Measurements from ENCODE around the gene NASP. TPM values are rescaled to one million over a fixed set of nuclear protein-coding genes. Genes with fewer than 3 reads are reported as not detected.
A peak's percentile ranks its signal among the peaks of the same experiment; 100 is the strongest.
"Not testable (repeated sequence)": the region's sequence is repeated elsewhere in the genome, so short reads cannot be mapped to it uniquely, and the experiment has no call there.

The NASP gene
- total RNA-seq, 2 experiments from 2014 or later = 227 to 246 TPM

DNA sequence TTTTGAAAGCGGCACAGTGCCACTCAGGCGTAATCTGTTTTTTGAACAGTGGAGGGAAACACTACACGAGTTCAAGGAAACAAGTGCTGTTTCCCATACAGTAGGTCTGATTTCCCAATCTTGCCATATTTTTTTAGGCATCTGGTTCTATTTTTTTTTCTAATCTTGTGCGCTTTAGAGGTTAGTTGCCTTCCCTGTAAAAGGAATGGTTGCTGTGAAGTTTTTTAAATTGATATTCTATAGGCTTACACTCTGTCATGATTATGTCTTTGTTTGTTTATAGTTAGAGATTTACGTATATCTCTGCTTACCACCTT, 1.2 kb downstream of the NASP start:
- TF ChIP-seq, protein P1, sequence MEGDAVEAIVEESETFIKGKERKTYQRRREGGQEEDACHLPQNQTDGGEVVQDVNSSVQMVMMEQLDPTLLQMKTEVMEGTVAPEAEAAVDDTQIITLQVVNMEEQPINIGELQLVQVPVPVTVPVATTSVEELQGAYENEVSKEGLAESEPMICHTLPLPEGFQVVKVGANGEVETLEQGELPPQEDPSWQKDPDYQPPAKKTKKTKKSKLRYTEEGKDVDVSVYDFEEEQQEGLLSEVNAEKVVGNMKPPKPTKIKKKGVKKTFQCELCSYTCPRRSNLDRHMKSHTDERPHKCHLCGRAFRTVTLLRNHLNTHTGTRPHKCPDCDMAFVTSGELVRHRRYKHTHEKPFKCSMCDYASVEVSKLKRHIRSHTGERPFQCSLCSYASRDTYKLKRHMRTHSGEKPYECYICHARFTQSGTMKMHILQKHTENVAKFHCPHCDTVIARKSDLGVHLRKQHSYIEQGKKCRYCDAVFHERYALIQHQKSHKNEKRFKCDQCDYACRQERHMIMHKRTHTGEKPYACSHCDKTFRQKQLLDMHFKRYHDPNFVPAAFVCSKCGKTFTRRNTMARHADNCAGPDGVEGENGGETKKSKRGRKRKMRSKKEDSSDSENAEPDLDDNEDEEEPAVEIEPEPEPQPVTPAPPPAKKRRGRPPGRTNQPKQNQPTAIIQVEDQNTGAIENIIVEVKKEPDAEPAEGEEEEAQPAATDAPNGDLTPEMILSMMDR (IDR thresholded peaks at IDR 0.05) = no peak
- no peak for ATAC-seq
- Mint-ChIP-seq H3K4me3 (peak overlapping the region; percentile 96), H3K9me3 (no peaks in the 10 kb centered on the region), H3K4me1 (ENCODE audit: low read depth) (peaks cover 30% of the 10 kb centered on the region), H3K27ac (peak overlapping the region; percentile 99), H3K36me3 (ENCODE audit: low read depth) (peaks cover 17% of the 10 kb centered on the region), H3K27me3 (no peaks in the 10 kb centered on the region)
- POLR2A ChIA-PET = interaction anchor here (0.6 to 6.2 kb wide), 18 partner anchors 8 to 258 kb away, joined by 3 to 53 read pairs (median 9); partner anchors contain the start of genes AKR1A1, GPBP1L1, MUTYH and PRDX1
- DNase-seq = no peak
- intact Hi-C loops (cut with micrococcal nuclease) = loop anchor here (10.0 kb wide), 1 partner anchor 240 kb away; the partner anchor contains the start of genes MUTYH and TOE1
- CTCF ChIA-PET = interaction anchor here (1.1 to 8.4 kb wide), 5 partner anchors 16 to 244 kb away, joined by 3 to 68 read pairs (median 4); partner anchors contain the start of genes CCDC163, MMACHC and MUTYH

DNA sequence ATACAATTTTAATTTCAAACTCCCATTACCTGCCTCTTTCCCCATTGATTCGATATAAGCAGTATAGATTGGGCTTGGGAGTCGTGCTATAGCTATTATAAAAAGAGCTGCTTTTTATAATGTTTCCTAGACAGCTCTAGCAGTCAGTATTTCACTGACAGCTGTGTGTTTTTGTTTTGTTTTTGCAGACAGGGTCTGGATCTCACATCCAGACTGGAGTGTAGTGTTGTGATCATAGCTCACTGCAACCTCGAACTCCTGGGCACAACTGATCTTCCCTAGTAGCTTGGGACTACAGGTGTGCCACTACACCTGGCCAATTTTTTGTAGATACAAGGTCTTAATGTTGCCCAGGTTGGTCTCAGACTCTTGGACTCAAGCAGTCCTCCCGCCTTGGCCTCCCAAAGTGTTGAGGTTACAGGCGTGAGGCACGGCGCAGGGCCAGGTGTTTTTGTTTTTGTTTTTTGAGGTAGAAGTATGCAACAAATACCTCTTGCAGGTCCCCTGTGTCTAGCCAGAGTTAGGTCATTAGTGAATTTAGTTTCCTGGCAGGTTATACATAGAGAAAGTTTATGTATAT, 1.7 kb downstream of the NASP start:
- ChIA-PET POLR2A (interaction anchor here (0.9 to 6.2 kb wide), 19 partner anchors 9 to 863 kb away, joined by 3 to 53 read pairs (median 7); partner anchors contain the start of genes AKR1A1, GPBP1L1, MUTYH and PRDX1), CTCF (interaction anchor here (1.1 to 8.4 kb wide), 6 partner anchors 16 to 245 kb away, joined by 3 to 68 read pairs (median 4); partner anchors contain the start of genes CCDC163, MMACHC and MUTYH)
- ATAC-seq = no peak
- no peaks in the 10 kb centered on the region for H3K27me3 Mint-ChIP-seq
- H3K9me3 Mint-ChIP-seq = no peaks in the 10 kb centered on the region
- H3K4me1 Mint-ChIP-seq (ENCODE audit: low read depth) = peaks cover 32% of the 10 kb centered on the region
- H3K27ac Mint-ChIP-seq = peak overlapping the region; percentile 99
- no peak for DNase-seq
- intact Hi-C loops (cut with micrococcal nuclease) = loop anchor here (10.0 kb wide), 1 partner anchor 241 kb away; the partner anchor contains the start of genes MUTYH and TOE1
- TF ChIP-seq, protein P1 (IDR thresholded peaks at IDR 0.05) = no peak
- peaks cover 19% of the 10 kb centered on the region for H3K36me3 Mint-ChIP-seq (ENCODE audit: low read depth)
- H3K4me3 Mint-ChIP-seq = peak overlapping the region; percentile 96

DNA sequence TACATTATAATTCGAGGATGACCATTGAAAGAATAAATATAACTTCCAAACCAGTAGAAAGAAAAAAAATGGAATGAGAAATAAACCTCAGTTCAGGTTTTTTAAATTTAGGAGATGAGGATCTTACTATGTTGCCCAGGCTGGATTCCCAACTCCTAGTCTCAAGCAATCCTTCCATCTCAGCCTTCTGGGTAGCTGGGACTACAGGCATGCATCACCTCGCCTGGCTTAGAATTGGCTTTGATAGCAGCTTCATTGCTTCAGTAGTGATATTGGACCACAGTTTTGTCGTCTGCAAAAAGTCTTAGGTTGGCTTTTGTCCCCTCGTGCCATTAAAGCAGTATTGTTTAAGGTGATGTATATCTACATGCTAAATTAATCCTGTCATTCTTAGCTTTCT, 2.9 kb downstream of the NASP start:
- Mint-ChIP-seq H3K4me1 (ENCODE audit: low read depth) (peaks cover 36% of the 10 kb centered on the region), H3K4me3 (peak overlapping the region; percentile 96), H3K36me3 (ENCODE audit: low read depth) (peaks cover 26% of the 10 kb centered on the region), H3K27me3 (no peaks in the 10 kb centered on the region), H3K9me3 (no peaks in the 10 kb centered on the region), H3K27ac (peak overlapping the region; percentile 99)
- ChIA-PET POLR2A (interaction anchor here (0.6 to 6.2 kb wide), 14 partner anchors 8 to 865 kb away, joined by 3 to 53 read pairs (median 3); partner anchors contain the start of genes AKR1A1, MUTYH, PRDX1 and TOE1), CTCF (interaction anchor here (0.8 to 1.4 kb wide), 2 partner anchors 17 to 74 kb away, joined by 4 to 6 read pairs; no protein-coding TSS in a partner anchor)
- no peak for DNase-seq
- ATAC-seq = no peak
- intact Hi-C loops (cut with micrococcal nuclease) = loop anchor here (10.0 kb wide), 1 partner anchor 242 kb away; the partner anchor contains the start of genes MUTYH and TOE1
- TF ChIP-seq, protein P1 (IDR thresholded peaks at IDR 0.05) = no peak

DNA sequence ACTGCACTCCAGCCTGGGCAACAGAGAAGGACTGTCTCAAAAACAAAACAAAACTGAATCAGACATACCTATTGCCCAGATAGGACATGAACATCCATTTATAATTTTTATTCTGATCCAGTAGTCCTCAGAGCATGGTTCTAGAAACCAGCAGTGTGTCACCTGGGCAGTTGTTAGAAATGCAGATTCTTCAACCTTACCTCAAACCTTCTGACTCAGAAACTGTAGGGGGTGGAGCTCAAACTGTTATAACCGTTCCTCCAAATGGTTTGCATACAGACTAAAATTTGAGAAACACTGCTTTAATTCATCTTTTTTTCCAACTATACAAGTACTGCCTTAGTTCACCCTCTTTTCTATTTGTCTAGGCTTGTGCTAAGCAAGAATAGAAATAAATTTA, 6.0 kb downstream of the NASP start:
- intact Hi-C loops (cut with micrococcal nuclease) = loop anchor here (10.0 kb wide), 1 partner anchor 245 kb away; the partner anchor contains the start of genes MUTYH and TOE1
- H3K4me3 Mint-ChIP-seq = no peak overlapping the region
- H3K27ac Mint-ChIP-seq = no peak overlapping the region
- ChIA-PET POLR2A (interaction anchor here (1.1 to 1.4 kb wide), 3 partner anchors 9 to 18 kb away, joined by 3 to 4 read pairs (median 4); no protein-coding TSS in a partner anchor), CTCF (no interaction called here)
- TF ChIP-seq, protein P1 (IDR thresholded peaks at IDR 0.05) = no peak
- no peak for DNase-seq
- no peak for ATAC-seq
- H3K4me1 Mint-ChIP-seq (ENCODE audit: low read depth) = peaks cover 34% of the 10 kb centered on the region
- no peaks in the 10 kb centered on the region for H3K9me3 Mint-ChIP-seq
- H3K27me3 Mint-ChIP-seq = no peaks in the 10 kb centered on the region
- peaks cover 41% of the 10 kb centered on the region for H3K36me3 Mint-ChIP-seq (ENCODE audit: low read depth)

DNA sequence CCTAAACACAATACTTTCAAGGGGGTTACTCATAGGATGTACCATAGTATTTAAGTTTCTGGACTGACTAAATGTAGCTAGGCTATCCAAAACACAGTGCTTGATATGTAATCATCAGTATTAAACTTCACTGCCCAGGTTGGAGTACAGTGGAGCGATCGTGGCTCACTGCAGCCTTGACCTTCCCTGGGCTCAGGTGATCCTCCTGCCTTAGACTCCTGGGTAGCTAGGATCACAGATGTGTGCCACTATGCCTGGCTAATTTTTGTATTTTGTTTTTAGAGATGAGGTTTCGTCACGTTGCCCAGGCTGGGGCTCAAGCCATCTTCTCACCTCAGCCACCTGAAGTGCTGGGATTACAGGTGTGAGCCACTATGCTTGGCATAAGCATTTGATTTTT, 10.6 kb downstream of the NASP start:
- Mint-ChIP-seq H3K27me3 (no peaks in the 10 kb centered on the region), H3K9me3 (no peaks in the 10 kb centered on the region), H3K4me3 (no peak overlapping the region), H3K4me1 (ENCODE audit: low read depth) (peaks cover 19% of the 10 kb centered on the region), H3K27ac (no peak overlapping the region), H3K36me3 (ENCODE audit: low read depth) (peaks cover 50% of the 10 kb centered on the region)
- ATAC-seq (no peak), DNase-seq (no peak)
- CTCF ChIA-PET = no interaction called here
- TF ChIP-seq, protein P1 (IDR thresholded peaks at IDR 0.05) = no peak
- intact Hi-C loops (cut with micrococcal nuclease) = no loop called here
- POLR2A ChIA-PET = interaction anchor here (0.7 to 2.7 kb wide), 4 partner anchors 8 to 78 kb away, joined by 3 to 15 read pairs (median 4); partner anchors contain the start of gene NASP

DNA sequence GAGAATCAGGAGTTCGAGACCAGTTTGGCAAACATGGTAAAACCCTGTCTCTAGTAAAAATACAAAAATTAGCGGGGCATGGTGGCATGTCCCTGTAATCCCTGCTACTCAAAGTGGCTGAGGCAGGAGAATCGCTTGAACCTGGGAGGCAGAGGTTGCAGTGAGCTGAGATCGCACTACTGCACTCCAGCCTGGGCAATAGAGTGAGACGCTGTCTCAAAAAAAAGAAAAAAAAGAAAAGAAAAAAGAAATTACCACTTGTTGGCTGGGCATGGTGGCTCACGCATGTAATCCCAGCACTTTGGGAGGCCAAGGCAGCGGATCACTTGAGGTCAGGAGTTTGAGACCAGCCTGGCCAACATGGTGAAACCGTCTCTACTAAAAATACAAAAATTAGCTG, 12.9 kb downstream of the NASP start:
- H3K4me3 Mint-ChIP-seq; H3K9me3 Mint-ChIP-seq; H3K27me3 Mint-ChIP-seq; CTCF ChIA-PET; DNase-seq; H3K27ac Mint-ChIP-seq; ATAC-seq; intact Hi-C loops (cut with micrococcal nuclease): not testable (repeated sequence)
- POLR2A ChIA-PET = interaction anchor here (1.0 to 1.8 kb wide), 3 partner anchors 10 to 21 kb away, joined by 3 to 10 read pairs (median 3); no protein-coding TSS in a partner anchor
- peaks cover 54% of the 10 kb centered on the region for H3K36me3 Mint-ChIP-seq (ENCODE audit: low read depth)
- peaks cover 25% of the 10 kb centered on the region for H3K4me1 Mint-ChIP-seq (ENCODE audit: low read depth)

Measured in activated CD8-positive, alpha-beta T cell treated with anti-CD3 and anti-CD28 coated beads for 36 hours (primary cell).